ENCODE measurements around the gene NKPD1. TPM values are rescaled to one million over a fixed set of nuclear protein-coding genes. Genes with fewer than 3 reads are reported as not detected.
A peak's percentile ranks its signal among the peaks of the same experiment; 100 is the strongest.

The NKPD1 gene
- total RNA-seq, 1 donor from 2014 or later, result 0.10 TPM

- H3K9me3 Mint-ChIP-seq (ENCODE audit: low read depth), result no peaks in the 10 kb centered on the region
- no peaks in the 10 kb centered on the region for H3K36me3 Mint-ChIP-seq (ENCODE audit: low read depth)
- no peaks in the 10 kb centered on the region for H3K27me3 Mint-ChIP-seq (ENCODE audit: low read depth)
- H3K4me1 Mint-ChIP-seq (ENCODE audit: low read depth), result peaks cover 10% of the 10 kb centered on the region
- H3K27ac Mint-ChIP-seq (ENCODE audit: unreplicated experiment), result peak overlapping the region; percentile 63
- no peak for DNase-seq (ENCODE audit: low spot score)
- no peak for TF ChIP-seq CTCF (IDR thresholded peaks at IDR 0.05)
- H3K4me3 Mint-ChIP-seq (ENCODE audit: unreplicated experiment), result no peak overlapping the region
Observed at GRCh38 chr19:45173816-45174215, 13.0 kb upstream of the NKPD1 start.

- Mint-ChIP-seq H3K9me3 (ENCODE audit: low read depth) (no peaks in the 10 kb centered on the region), H3K4me1 (ENCODE audit: low read depth) (peaks cover 8% of the 10 kb centered on the region), H3K27me3 (ENCODE audit: low read depth) (no peaks in the 10 kb centered on the region), H3K27ac (ENCODE audit: unreplicated experiment) (no peak overlapping the region), H3K4me3 (ENCODE audit: unreplicated experiment) (no peak overlapping the region), H3K36me3 (ENCODE audit: low read depth) (no peaks in the 10 kb centered on the region)
- DNase-seq (ENCODE audit: low spot score), result no peak
- no peak for TF ChIP-seq CTCF (IDR thresholded peaks at IDR 0.05)
Observed at GRCh38 chr19:45172611-45173208, 11.9 kb upstream of the NKPD1 start.

GRCh38 chr19:45172173-45172572 lies 11.4 kb upstream of the NKPD1 start:
- no peak overlapping the region for H3K4me3 Mint-ChIP-seq (ENCODE audit: unreplicated experiment)
- H3K36me3 Mint-ChIP-seq (ENCODE audit: low read depth), result no peaks in the 10 kb centered on the region
- peaks cover 3% of the 10 kb centered on the region for H3K4me1 Mint-ChIP-seq (ENCODE audit: low read depth)
- H3K9me3 Mint-ChIP-seq (ENCODE audit: low read depth), result no peaks in the 10 kb centered on the region
- TF ChIP-seq CTCF (IDR thresholded peaks at IDR 0.05), result no peak
- H3K27me3 Mint-ChIP-seq (ENCODE audit: low read depth), result no peaks in the 10 kb centered on the region
- no peak overlapping the region for H3K27ac Mint-ChIP-seq (ENCODE audit: unreplicated experiment)
- DNase-seq (ENCODE audit: low spot score), result no peak

GRCh38 chr19:45171211-45171623 lies 10.4 kb upstream of the NKPD1 start:
- no peaks in the 10 kb centered on the region for H3K36me3 Mint-ChIP-seq (ENCODE audit: low read depth)
- no peak overlapping the region for H3K27ac Mint-ChIP-seq (ENCODE audit: unreplicated experiment)
- no peaks in the 10 kb centered on the region for H3K27me3 Mint-ChIP-seq (ENCODE audit: low read depth)
- H3K4me3 Mint-ChIP-seq (ENCODE audit: unreplicated experiment), result no peak overlapping the region
- H3K4me1 Mint-ChIP-seq (ENCODE audit: low read depth), result peaks cover 6% of the 10 kb centered on the region
- TF ChIP-seq CTCF (IDR thresholded peaks at IDR 0.05), result no peak
- no peaks in the 10 kb centered on the region for H3K9me3 Mint-ChIP-seq (ENCODE audit: low read depth)
- no peak for DNase-seq (ENCODE audit: low spot score)

- Mint-ChIP-seq H3K27ac (ENCODE audit: unreplicated experiment) (no peak overlapping the region), H3K36me3 (ENCODE audit: low read depth) (no peaks in the 10 kb centered on the region), H3K4me3 (ENCODE audit: unreplicated experiment) (no peak overlapping the region), H3K4me1 (ENCODE audit: low read depth) (peaks cover 4% of the 10 kb centered on the region), H3K9me3 (ENCODE audit: low read depth) (no peaks in the 10 kb centered on the region), H3K27me3 (ENCODE audit: low read depth) (no peaks in the 10 kb centered on the region)
- DNase-seq (ENCODE audit: low spot score), result no peak
- no peak for TF ChIP-seq CTCF (IDR thresholded peaks at IDR 0.05)
Observed at GRCh38 chr19:45170146-45171106, 9.6 kb upstream of the NKPD1 start.
